GM21381 (cell line): ENCODE results near the gene FUT8.
"Not testable (repeated sequence)": the region's sequence is repeated elsewhere in the genome, so short reads cannot be mapped to it uniquely, and the experiment has no call there.

ENCODE experiments used
- ATAC-seq: cut with Tn5 transposase; IDR thresholded peaks from one replicate; pipeline ENCODE4 v1.9.1; 2021; ENCODE audit warnings: mild to moderate bottlenecking, moderate library complexity; ENCODE audit not compliant: unreplicated experiment

Gene FUT8

DNA sequence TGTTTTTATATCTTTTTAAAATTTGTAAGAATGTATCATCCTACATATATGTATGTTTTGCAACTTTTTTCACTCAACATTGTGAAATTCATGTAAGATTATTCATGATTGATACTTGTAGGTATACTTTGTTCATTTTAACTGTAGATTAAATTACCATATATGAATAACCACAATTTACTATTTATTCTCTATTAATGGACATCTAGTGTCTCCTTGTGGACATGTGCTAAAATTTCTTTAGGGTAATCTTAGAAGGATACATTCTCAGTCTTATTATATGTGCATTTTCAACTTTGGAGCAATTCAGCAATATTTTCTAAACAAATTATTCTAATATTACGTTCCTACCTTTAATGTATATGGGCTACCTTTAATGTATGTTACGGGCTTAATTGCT is 192.4 kb downstream of the FUT8 start:
- ATAC-seq: no peak

DNA sequence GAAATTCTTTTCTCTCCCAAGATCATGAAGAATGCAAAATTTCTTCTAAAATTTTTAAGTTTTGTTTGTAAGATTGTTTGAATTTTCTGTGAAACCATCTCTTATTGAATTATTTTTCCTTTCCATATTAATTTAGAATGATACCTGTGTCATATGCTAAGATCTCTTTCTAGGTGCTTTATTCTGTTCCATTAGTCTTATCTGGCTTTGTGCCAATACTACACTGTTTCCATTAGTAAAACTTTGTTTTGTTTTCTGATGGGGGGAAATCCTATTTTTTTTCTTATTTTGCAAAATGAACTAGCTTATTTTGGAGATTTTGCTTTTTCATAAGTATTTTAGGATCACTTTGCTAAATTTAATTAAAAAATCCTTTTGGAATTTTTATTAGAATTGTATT is 193.9 kb downstream of the FUT8 start:
- no peak for ATAC-seq

DNA sequence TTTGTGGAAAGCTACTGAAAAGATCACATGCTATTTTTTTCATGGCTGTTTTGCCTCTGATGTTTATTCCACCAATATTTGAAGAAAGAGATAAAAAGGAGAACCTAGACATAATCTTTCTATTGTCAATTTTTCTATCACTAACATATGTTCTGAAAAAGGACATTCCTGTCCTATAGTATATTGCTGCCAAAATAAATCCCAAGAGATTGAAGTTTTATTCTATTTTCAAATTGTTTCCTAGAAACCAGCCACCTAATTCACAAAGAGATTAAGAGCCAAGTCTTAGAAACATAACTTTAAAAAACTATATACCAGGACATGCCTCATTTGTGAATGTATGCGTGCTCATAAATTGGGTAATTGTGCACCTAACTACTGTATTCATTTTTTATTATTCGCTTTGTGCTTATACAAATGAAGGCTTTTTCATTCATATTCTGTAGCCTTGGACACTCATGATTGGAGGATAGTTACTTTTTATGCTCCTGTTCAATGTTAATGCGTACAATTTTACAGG is 200.7 kb downstream of the FUT8 start:
- no peak for ATAC-seq

DNA sequence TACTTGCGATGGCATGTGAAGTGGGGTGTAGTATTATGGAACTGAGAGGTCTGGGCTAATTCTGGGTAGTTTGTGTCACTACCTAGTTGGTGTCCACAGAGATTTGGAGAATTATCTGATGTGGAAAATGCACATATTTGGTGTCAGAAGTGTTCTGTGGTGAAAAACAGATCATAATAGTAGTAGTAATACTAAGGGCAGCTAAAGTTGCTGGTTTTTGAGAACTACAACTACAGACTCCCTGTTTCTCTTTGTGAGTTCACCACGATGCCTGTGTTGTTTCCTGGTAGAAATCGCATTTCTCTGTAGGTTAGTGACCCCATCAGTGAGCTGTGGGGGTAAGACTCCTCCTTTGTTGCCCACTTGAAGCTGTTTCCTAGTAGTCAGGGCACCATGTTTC is 206.5 kb downstream of the FUT8 start:
- no peak for ATAC-seq

DNA sequence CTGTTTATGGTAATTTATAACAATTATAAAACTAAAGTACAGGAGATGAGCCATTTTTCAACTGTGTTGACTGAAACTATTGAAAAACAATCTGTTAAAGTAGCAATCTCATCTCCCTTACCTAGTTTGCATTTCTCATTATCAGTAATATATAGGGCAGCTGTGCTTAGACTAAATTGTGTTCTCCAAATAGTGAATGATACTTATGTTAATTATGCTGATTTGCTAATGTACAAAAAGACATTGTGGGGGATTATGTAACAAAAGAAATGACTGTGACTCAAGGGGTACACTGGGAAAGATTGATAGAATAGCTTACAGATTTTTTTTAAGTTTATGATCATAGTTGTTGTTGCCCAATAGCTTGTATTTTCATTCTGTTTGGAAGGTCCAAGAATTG is 207.7 kb downstream of the FUT8 start:
- no peak for ATAC-seq

DNA sequence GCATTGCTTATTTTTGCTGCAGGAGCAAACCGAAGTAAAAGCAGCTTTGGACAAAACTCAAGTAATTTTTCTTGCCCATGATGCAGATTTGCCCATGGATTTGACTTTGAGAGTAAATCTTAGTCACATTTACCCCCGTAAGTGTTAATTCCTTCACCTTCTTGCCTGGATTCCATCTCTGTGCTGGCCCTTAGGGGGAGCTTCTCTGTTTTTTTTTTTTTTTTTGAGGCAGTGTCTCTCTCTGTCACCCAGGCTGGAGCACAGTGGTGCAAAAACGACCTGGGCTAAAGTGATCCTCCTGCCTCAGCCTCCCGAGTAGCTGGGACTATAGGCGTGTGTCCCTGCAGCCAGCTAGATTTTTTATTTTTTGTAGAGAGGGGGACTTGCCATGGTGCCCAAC is 210.2 kb downstream of the FUT8 start:
- no peak for ATAC-seq

DNA sequence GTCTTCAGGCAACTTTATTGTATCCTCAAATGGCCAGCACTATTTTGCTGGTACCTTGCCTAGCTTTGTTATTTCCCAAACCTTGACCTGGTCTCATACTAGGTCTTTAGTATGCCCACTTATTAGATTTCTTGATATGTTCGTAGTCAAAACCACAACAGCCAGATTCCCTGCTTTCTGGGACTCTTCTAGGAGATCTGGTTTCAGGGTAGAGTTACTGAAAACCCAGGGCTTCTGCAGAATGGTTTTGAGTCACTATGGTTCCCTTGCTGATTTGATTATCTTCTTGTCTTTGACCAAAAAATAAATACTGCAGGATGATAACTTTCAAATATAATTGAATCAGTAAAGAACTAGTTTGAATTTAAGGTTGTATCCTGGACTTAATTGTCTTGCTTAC is 211.2 kb downstream of the FUT8 start:
- no peak for ATAC-seq

DNA sequence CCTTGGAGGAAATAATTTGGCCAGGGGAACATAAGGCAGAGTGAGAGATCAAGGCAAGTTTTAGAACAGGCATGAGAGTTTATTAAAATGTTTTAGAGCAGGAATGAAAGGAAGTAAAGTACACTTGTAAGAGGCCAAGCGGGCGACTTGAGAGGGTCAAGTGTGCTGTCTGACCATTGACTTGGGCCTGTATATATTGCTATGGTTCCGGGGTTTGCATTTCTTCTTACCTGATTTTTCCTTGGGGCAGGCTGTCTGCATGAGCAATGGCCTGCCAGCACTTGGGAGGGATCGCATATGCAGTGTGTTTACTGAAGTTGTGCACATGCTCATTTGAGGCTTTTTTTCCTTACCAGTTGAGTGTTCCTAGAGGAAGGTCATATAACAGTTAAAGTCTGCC is 214.8 kb downstream of the FUT8 start:
- no peak for ATAC-seq

DNA sequence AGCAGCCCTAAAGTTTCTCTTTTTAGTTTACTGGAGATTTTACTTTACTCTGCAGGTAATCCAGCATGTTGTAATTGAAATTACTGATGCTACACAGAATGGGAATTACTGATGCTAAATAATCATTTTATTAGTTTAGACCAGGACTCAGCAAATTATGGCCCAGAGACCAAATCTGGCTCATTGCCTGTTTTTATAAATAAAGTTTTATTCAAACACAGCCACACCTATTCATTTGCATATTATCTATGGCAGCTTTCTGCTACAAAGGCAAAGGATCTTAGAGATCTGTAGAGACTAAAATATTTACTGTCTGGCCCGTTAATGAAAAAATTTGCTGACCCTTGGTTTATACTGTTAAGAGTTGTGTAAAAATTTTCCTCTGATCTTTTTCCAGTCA is 216.1 kb downstream of the FUT8 start:
- ATAC-seq: no peak

DNA sequence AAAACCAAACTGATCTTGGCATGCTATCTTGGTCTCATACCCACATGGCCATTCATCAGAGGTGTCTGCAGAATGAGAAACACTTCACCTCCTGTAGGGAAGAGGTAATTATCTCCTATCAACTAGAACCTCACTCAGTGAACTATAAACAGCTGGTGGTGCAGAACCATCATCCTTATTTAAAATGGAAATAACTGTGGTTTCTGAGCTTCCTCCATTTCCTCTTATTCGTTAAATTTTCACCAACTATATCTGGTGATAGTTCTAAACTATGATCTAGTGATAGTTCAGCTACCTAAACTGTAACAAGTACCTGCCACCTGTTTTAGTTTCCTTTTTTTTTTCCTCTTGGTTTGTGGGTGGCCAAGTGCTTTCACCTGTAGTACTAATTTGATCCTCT is 218.5 kb downstream of the FUT8 start:
- no peak for ATAC-seq

DNA sequence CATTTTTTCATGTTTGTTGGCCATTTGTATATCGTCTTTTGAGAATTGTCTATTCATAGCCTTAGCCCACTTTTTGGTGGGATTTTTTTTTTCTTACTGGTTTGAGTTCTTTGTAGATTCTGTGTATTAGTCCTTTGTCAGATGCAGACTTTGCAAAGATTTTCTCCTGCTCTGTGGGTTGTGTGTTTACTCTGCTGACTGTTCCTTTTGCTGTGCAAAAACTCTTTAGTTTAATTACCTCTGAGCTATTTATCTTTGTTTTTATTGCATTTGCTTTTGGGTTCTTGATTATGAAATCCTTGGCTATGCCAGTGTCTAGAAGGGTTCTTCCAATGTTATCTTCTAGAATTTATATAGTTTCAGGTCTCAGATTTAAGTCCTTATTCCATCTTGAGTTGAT is 220.0 kb downstream of the FUT8 start:
- no peak for ATAC-seq

DNA sequence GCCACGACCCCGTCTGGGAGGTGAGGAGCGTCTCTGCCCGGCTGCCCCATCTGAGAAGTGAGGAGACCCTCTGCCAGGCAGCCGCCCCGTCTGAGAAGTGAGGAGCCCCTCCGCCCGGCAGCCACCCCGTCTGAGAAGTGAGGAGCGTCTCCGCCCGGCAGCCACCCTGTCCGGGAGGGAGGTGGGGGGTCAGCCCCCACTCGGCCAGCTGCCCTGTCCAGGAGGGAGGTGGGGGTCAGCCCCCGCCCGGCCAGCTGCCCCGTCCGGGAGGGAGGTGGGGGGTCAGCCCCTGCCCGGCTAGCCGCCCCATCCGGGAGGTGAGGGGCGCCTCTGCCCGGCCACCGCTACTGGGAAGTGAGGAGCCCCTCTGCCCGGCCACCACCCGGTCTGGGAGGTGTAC is 221.1 kb downstream of the FUT8 start:
- not testable (repeated sequence) for ATAC-seq

DNA sequence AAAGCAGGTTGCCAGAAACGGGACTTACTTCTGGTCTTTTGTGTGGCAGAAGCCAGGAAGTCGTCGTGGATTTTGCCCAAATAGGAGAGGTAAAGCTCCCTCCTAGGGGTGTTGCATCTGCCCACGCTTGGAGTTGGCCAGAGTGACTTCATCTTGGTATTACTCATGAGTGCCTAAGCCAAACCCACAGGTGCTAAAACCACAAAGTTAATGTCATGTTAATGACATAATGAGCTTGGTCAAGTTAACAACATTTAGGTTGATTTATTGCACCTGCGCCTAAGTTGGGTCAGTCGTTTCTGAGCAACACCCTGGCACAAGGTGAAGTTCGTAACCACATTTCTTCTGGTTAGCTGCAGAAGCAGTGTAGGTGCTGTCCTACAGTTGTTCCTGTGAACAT is 225.2 kb downstream of the FUT8 start:
- peak; percentile 95 for ATAC-seq

DNA sequence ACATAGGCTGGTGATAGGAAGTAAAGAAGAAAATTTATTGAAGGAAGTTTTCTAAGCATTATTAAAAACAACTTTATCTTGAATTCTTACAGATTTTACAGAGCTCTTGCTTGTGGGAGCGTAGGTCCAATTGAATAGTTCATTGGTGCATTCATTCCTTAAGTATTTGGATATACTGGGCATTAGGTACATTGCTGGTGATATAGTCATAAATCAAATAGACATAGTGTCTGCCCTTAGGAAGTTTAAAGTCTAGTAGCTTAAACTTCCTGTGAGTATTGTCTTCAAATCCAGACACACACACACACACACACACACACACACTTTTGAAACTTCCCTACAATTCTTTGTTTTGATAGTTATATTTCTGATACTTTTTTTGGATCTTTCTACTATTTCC is 226.7 kb downstream of the FUT8 start:
- ATAC-seq: no peak

DNA sequence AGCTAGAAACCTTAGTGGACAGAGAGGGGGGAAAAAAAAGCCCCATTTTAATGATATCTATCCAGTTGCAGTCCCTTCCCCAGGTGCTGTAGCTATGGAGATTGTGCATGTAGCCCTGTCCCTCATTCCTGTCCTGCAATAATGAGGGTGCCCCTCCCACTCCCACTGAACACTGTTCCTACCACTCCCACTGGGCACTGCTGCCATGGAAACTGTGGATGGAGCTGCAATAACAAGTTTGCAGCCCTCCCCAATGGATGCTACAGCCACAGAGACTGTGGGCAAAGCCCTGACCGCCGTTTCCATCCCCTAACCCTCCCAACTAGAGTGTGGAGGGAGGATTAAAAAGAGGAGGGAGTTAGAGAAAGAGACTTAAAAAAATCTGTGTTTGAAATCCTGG is 238.3 kb downstream of the FUT8 start:
- ATAC-seq: no peak

DNA sequence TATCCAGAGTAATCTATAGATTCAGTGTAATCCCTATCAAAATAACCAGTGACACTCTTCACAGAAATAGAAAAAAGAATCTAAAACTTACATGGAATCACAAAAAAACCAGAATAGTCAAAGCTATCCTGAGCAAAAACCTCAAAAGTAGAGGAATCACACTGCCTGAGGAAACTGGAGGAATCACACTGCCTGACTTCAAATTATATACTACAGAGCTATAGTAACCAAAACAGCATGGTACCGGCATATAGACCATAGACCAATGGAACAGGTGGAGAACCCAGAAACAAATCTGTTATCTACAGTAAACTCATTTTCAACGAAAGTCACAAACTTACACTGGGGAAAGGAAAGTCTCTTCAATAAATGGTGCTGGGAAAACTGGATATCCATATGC is 244.0 kb downstream of the FUT8 start:
- ATAC-seq: no peak

DNA sequence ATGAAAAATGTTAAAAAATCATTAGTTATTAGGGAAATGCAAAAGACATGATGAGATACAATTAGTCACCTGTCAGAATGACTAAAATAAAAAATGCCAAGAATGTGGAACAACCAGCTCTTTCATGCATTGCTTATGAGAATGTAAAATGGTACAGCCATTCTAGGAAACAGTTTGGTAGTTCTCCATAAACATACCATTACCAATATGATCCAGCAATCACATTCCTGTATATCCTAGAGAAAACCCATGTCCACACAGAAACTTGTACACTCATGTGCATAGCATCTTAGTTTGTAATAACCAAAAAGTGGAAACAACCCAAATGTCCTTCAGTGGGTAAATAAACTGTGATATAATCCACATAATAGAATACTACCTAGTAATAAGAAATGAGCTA is 245.7 kb downstream of the FUT8 start:
- no peak for ATAC-seq

DNA sequence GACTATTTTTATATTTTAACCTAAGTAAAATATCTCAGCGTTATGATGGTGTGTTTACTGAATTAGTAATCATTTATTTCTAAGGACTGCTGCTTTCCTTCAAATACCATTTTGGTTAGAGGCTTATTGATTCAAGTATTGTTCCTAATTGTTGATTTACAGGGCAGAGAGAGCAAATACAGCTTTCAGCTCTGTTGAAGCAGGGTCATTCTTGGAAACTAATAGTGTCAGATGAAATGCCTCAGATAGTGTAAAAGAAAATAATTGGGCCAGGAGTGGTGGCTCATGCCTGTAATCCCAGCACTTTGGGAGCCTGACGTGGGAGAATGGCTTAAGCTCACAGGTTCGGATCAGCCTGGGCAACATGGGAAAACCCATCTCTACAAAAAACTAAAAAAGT is 249.3 kb downstream of the FUT8 start:
- no peak for ATAC-seq

DNA sequence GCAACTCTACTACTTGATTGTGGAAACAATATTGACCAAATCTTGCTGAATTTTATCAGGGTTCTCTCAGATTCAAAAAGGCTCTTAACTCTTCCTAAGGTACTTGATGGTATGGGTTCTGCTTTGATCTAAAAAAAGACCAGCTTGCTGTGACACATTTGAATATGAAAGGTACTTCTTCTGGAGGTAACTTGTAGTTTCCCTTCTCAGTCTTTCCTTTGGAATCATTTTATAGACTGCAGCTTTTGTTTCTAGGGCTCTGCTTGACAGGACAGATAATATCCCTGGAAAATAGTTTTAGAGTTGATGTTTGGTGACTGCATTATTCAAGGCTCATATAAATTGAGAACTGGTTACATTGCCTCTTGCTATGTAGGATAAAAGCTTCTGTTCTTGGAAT is 251.9 kb downstream of the FUT8 start:
- ATAC-seq: no peak

DNA sequence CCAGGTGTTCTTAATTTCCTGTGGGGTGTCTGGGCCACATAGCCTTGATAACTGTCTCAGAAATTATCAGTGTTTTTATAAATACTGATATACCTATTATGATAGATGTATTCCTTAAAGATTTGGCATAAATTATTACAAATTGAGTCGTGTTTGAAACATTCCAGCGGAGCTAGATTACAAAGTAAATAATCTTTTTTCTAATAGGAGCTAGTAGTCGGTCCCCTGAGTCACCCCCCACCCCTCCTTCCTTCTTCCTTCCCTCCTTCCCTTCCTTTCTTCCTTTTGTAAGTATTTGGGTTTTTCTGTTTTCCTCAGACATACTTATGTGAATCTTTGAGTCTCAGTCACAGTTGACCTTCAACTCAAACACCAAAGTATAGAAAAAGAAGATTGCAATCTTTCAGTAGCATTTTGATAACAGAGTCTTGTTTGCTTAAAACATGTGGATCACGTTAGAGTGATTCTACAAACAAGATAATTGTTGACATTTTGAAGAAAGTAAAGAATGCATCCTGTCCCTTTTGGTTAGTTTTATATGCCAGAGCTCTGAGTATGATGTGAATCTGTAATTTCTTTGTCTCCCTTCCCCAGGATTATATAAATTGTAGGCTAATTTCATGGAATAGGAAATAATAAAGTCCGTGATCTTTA is 264.0 kb downstream of the FUT8 start:
- no peak for ATAC-seq

DNA sequence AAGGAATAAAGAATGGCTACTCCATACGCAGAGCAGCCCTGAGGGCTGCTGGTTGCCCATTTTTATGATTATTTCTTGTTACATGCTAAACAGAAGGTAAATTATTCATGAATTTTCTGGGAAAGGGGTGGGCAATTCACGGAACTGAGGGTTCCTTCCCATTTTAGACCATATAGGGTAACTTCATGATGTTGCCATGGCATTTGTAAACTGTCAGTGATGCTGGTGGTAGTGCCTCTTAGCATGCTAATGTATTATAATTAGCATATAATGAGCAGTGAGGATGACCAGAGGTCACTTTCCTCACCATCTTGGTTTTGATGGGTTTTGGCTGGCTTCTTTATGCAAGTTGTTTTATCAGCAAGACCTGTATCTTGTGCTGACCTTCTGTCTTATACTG is 273.0 kb downstream of the FUT8 start:
- ATAC-seq: no peak

DNA sequence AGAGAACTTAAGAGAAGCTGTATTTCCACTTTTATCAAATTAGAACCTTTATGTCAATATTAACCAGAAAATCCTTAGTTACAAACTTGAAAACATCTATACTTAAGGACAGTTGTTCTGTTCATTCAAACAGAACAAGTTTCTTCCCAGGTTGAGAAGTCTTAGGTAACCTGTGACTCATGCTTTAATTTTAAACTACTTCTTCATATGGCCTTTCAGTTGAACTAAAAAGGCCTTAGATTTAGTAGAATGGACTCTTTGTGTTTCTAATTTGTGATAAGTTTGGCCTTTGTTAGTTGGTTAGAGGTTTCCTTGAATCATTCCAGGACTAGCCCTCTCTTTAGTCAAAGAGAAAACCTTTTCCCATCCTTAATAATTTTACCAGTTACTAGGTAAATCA is 274.2 kb downstream of the FUT8 start:
- ATAC-seq: no peak

DNA sequence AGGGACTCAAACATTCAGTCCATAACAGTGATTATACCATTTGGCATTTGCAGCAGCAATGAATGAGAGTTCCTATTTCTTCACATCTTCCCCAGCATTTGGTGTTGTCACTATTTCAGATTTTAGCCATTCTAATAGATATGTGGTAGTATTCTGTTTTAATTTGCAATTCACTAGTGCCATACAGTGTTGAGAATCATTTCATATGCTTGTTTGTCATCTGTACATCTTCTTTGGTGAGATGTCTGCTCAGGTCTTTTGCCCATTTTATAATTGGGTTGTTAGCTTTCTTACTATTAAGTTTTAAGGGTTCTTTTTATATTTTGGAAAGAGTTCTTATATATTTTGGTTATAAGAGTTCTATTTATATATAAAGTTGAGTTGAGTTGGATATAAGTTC is 276.5 kb downstream of the FUT8 start:
- no peak for ATAC-seq
